ENCODE measurements around the gene GIMAP6.

Gene GIMAP6

DNA sequence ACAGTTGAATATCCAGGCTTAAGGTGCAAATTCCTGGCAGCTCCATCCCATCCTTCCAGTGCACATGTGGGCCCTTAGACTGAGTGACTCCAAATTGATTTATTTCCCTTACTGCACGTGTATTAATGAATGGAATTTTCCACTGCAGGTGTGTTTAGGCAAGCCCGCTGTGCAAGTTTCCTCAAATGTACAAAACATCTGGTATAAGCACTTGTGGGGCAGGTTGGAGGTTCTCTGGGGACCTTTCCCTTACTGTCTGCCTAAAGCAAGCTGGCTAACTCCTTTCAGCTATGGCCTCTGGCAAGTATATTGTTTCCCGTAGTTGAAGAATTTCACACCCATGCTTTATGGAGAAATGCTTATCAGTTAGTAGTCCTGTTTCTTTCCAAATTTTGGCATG, 25.3 kb upstream of the GIMAP6 start:
- no peak for DNase-seq (ENCODE audit: low spot score)
- TF ChIP-seq, protein P1, sequence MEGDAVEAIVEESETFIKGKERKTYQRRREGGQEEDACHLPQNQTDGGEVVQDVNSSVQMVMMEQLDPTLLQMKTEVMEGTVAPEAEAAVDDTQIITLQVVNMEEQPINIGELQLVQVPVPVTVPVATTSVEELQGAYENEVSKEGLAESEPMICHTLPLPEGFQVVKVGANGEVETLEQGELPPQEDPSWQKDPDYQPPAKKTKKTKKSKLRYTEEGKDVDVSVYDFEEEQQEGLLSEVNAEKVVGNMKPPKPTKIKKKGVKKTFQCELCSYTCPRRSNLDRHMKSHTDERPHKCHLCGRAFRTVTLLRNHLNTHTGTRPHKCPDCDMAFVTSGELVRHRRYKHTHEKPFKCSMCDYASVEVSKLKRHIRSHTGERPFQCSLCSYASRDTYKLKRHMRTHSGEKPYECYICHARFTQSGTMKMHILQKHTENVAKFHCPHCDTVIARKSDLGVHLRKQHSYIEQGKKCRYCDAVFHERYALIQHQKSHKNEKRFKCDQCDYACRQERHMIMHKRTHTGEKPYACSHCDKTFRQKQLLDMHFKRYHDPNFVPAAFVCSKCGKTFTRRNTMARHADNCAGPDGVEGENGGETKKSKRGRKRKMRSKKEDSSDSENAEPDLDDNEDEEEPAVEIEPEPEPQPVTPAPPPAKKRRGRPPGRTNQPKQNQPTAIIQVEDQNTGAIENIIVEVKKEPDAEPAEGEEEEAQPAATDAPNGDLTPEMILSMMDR (IDR thresholded peaks at IDR 0.05; ENCODE audit: borderline replicate concordance, control extremely low read depth, extremely low read depth, insufficient read depth, missing control alignments) = no peak
- in situ Hi-C loops (cut with MboI; ENCODE audit: low sequenced_read_pairs, unreplicated experiment) = no loop called here

DNA sequence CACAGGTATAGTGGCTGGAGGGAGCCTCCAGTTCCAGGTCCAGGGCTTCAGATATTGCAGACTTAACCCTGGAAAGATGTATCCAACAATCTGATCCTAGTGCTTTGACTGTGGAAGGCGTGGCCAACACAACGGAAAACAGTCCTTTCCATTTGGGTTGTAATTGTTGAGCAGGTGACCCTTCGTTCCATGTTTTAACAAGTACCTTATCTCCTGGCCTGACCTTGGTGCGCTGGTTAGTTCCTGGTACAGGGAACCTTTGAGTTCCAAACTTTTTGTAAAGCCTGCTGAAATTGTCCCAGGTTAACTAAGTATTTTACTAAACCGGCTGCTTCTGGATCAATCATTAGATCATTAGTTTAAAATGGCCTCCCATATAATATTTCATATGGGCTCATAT, 23.9 kb upstream of the GIMAP6 start:
- in situ Hi-C loops (cut with MboI; ENCODE audit: low sequenced_read_pairs, unreplicated experiment) = no loop called here

GRCh38 chr7:150654692-150655091, 22.5 kb upstream of the GIMAP6 start:
- TF ChIP-seq, protein P1 (IDR thresholded peaks at IDR 0.05; ENCODE audit: borderline replicate concordance, control extremely low read depth, extremely low read depth, insufficient read depth, missing control alignments) = no peak
- in situ Hi-C loops (cut with MboI; ENCODE audit: low sequenced_read_pairs, unreplicated experiment) = no loop called here
- no peak for DNase-seq (ENCODE audit: low spot score)

More for the DNA sequence above, 23.9 kb upstream of the GIMAP6 start:
- DNase-seq (ENCODE audit: low spot score) = no peak
- TF ChIP-seq, protein P1 (IDR thresholded peaks at IDR 0.05; ENCODE audit: borderline replicate concordance, control extremely low read depth, extremely low read depth, insufficient read depth, missing control alignments) = no peak

- TF ChIP-seq, protein P1 (IDR thresholded peaks at IDR 0.05; ENCODE audit: borderline replicate concordance, control extremely low read depth, extremely low read depth, insufficient read depth, missing control alignments) = no peak
- in situ Hi-C loops (cut with MboI; ENCODE audit: low sequenced_read_pairs, unreplicated experiment) = no loop called here
- DNase-seq (ENCODE audit: low spot score) = no peak
Measured at GRCh38 chr7:150649080-150649385, 16.8 kb upstream of the GIMAP6 start.

- in situ Hi-C loops (cut with MboI; ENCODE audit: low sequenced_read_pairs, unreplicated experiment) = no loop called here
- TF ChIP-seq, protein P1 (IDR thresholded peaks at IDR 0.05; ENCODE audit: borderline replicate concordance, control extremely low read depth, extremely low read depth, insufficient read depth, missing control alignments) = no peak
- no peak for DNase-seq (ENCODE audit: low spot score)
Measured at GRCh38 chr7:150648353-150649079, 16.3 kb upstream of the GIMAP6 start.

- DNase-seq (ENCODE audit: low spot score) = no peak
- in situ Hi-C loops (cut with MboI; ENCODE audit: low sequenced_read_pairs, unreplicated experiment) = no loop called here
- TF ChIP-seq, protein P1 (IDR thresholded peaks at IDR 0.05; ENCODE audit: borderline replicate concordance, control extremely low read depth, extremely low read depth, insufficient read depth, missing control alignments) = no peak
Measured at GRCh38 chr7:150645259-150646020, 13.3 kb upstream of the GIMAP6 start.

All from GM13976 (cell line).